ENCODE data around the gene PMPCA.

DNA sequence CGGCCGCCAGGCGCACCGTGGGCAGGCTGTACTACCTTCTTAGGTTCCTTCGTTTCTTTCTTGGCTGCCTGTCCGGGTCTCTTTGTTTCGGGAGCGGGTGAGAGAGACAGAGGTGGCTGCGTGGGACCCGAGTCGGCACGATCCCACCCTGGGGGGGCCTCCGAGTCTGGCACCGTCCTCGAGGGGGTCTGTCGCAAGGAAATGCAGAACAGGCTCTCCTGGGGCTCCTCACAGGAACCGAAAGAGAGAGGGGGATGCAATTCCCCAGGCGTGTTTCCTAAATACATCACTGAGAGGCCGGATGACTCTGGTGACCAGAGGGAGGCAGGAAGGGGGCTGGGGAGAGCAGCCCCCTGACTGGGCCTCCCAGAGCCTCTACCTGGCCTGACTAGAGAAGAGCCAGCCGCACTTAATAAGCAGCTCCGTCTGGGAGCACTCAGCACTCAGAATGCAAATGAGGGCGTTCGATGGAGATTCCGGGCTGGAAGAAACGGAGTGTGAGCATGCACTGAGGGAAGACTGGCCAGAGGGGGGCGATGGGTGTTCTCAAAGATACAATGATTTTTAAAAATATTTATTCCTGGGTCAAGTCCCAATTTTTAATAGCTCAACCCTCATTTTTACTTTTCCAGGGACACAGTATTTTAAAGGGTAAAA, 40.9 kb downstream of the PMPCA start:
- TF ChIP-seq, protein P1, sequence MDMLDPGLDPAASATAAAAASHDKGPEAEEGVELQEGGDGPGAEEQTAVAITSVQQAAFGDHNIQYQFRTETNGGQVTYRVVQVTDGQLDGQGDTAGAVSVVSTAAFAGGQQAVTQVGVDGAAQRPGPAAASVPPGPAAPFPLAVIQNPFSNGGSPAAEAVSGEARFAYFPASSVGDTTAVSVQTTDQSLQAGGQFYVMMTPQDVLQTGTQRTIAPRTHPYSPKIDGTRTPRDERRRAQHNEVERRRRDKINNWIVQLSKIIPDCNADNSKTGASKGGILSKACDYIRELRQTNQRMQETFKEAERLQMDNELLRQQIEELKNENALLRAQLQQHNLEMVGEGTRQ (CRISPR knock-in tag; IDR thresholded peaks at IDR 0.05), result no peak
- TF ChIP-seq NR2C2 (CRISPR knock-in tag; IDR thresholded peaks at IDR 0.05) (no peak), ESRRA (CRISPR knock-in tag; IDR thresholded peaks at IDR 0.05; ENCODE audit: borderline replicate concordance) (no peak)
